PC-3 (cell line): ENCODE results near the gene ZBED4. TPM values are rescaled to one million over a fixed set of nuclear protein-coding genes. Genes with fewer than 3 reads are reported as not detected.

Source experiments
- ATAC-seq: fragments of 200-7000 bp; cut with Tn5 transposase; 2 replicates; pipeline ENCODE4 v1.9.1; 2020; ENCODE audit warnings: mild to moderate bottlenecking, moderate library complexity
- BruUV-seq: library from RNA; stranded (reverse); fragments of 400-500 nt; replicated peaks from 2 replicates; lab custom pipeline; 2021; lab: Mats Ljungman, UMichigan
- CTCF ChIA-PET: fragments of 300-600 bp; sonication (Branson Sonifier 250); formaldehyde crosslinking; loops from one replicate; lab custom pipeline; 2022; ENCODE audit warnings: antibody characterized with exemption; lab: Charles Lee
- POLR2A ChIA-PET: fragments of 300-600 bp; sonication (Branson Sonifier 250); formaldehyde crosslinking; loops from one replicate; lab custom pipeline; 2022; ENCODE audit warnings: antibody characterized with exemption; ENCODE audit not compliant: unreplicated experiment; lab: Charles Lee
- DNase-seq: peaks from one replicate; pipeline ENCODE4 v3.0.0-alpha.2; 2015
- H2AFZ ChIP-seq: fragments of 300-600 bp; sonication (generic); 2 replicates; pipeline ENCODE4 v1.6.0; 2016; ENCODE audit warnings: antibody characterized with exemption, low read length
- H3F3A ChIP-seq: fragments of 300-600 bp; sonication (generic); one replicate; pipeline ENCODE4 v1.6.0; 2017; ENCODE audit warnings: antibody characterized with exemption, low read length, control low read depth, mild to moderate bottlenecking; ENCODE audit not compliant: unreplicated experiment
- H3K27ac ChIP-seq: fragments of 300-600 bp; sonication (generic); 2 replicates; pipeline ENCODE4 v1.5.1; 2016; ENCODE audit warnings: mild to moderate bottlenecking, low read length
- H3K27me3 ChIP-seq: fragments of 300-600 bp; sonication (generic); 2 replicates; pipeline ENCODE4 v1.6.1; 2016; ENCODE audit warnings: low read length, mixed read lengths
- H3K36me3 ChIP-seq: fragments of 300-600 bp; sonication (generic); 2 replicates; pipeline ENCODE4 v1.6.1; 2016; ENCODE audit warnings: low read depth, mixed run types, low read length, mixed read lengths
- H3K4me1 ChIP-seq: fragments of 300-600 bp; sonication (generic); 2 replicates; pipeline ENCODE4 v1.5.1; 2016; ENCODE audit warnings: low read length; ENCODE audit not compliant: insufficient read depth
- H3K4me2 ChIP-seq: fragments of 300-600 bp; sonication (generic); 2 replicates; pipeline ENCODE4 v1.6.0; 2016; ENCODE audit warnings: low read length
- H3K4me3 ChIP-seq: fragments of 300-600 bp; sonication (generic); 2 replicates; pipeline ENCODE4 v1.5.1; 2016; ENCODE audit warnings: mild to moderate bottlenecking, low read length, mixed read lengths
- H3K79me2 ChIP-seq: fragments of 300-600 bp; sonication (generic); 2 replicates; pipeline ENCODE4 v1.6.1; 2017; ENCODE audit warnings: low read length, mixed read lengths
- H3K9ac ChIP-seq: fragments of 300-600 bp; sonication (generic); 2 replicates; pipeline ENCODE4 v1.6.0; 2016; ENCODE audit warnings: mild to moderate bottlenecking, low read length
- H3K9me2 ChIP-seq: fragments of 300-600 bp; sonication (generic); replicated peaks from 2 replicates; pipeline ENCODE4 v1.6.1; 2016; ENCODE audit warnings: mixed run types, low read length, mixed read lengths
- H3K9me3 ChIP-seq: fragments of 300-600 bp; sonication (generic); 2 replicates; pipeline ENCODE4 v1.6.1; 2016; ENCODE audit warnings: low read length, mixed read lengths
- H4K20me1 ChIP-seq: fragments of 300-600 bp; sonication (generic); 2 replicates; pipeline ENCODE4 v1.6.1; 2016; ENCODE audit warnings: low read length, mixed read lengths
- EZH2 ChIP-seq: fragments of 300-600 bp; sonication (generic); IDR thresholded peaks from one replicate; pipeline ENCODE4 v1.6.1; 2017; ENCODE audit warnings: antibody characterized with exemption, mild to moderate bottlenecking, low read length; ENCODE audit not compliant: unreplicated experiment
- EZH2phosphoT487 ChIP-seq: fragments of 300-600 bp; sonication (generic); IDR thresholded peaks from 2 replicates; pipeline ENCODE4 v1.6.1; 2018; ENCODE audit warnings: mild to moderate bottlenecking, antibody characterized with exemption, low read length, borderline replicate concordance
- intact Hi-C: fragments of 100-400 bp; cut with micrococcal nuclease; formaldehyde crosslinking; loops from 2 replicates; pipeline ENCODE4 v1.9.0; 2023
- total RNA-seq: library from RNA; depleted of rRNA; stranded (reverse); fragments of >200 nt; gene quantifications from 2 replicates; pipeline ENCODE4 v1.2.3, GENCODE V29; 2014
- TF ChIP-seq, protein P1 (sequence below): fragments of 300-600 bp; sonication (generic); conservative IDR thresholded peaks from 2 replicates; pipeline ENCODE4 v1.5.1; 2017; ENCODE audit warnings: antibody characterized with exemption, low read depth, mild to moderate bottlenecking, low read length

The ZBED4 gene
- total RNA-seq, 1 experiment from 2014 or later: 11.5 TPM

DNA sequence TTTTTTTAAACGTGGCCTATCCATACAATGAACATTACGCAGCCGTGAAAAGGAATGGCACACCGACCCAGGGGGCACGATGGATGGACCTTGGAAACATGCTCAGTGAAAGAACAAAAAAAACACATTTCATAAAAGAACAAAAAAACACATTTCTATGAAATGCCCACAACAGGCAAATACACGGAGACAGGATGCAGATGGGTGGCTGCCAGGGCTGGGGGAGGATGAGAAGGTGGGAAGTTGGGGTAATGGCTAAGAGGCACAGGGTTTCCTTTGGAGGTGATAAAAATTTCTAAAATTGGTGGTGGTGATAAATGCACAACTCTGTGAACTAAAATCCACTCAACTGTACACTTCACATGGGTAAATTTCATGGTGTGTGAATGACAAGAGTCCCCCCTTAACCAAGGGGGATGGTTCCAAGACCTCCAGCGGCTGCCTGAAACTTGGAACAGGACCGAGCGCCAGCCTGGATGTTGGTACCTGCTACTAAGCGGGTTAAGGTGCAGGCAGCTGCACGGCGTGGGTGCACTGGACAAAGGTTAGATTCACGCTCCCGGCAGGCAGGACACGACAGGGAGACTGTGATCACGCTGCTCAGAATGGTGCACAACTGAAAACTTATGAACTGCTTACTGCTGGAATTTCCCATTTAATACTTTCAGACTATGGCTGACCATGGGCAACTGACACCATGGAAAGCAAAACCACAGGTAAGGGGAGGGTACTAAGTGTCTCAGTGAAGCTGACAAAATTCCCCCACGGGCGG lies 42.4 kb upstream of the ZBED4 start:
- DNase-seq (no peak), ATAC-seq (no peak)
- Histone ChIP-seq H3K9me3 (no peaks in the 10 kb centered on the region), H3K9me2 (no peaks in the 10 kb centered on the region), H3K27ac (no peak overlapping the region), H3K4me2 (no peak overlapping the region), H3K4me3 (no peak overlapping the region), H3K27me3 (no peaks in the 10 kb centered on the region), H3K79me2 (peaks cover 98% of the 10 kb centered on the region), H3F3A (no peaks in the 10 kb centered on the region), H4K20me1 (peaks cover 58% of the 10 kb centered on the region; the same call in 1 of the 2 replicates), H3K36me3 (0 out of 2 replicates have a peak, but pooled peaks cover 2% of the 10 kb centered on the region), H3K9ac (no peak overlapping the region), H3K4me1 (peaks cover 13% of the 10 kb centered on the region), H2AFZ (no peak overlapping the region)
- intact Hi-C loops: no loop called here
- ChIA-PET POLR2A (no interaction called here), CTCF (no interaction called here)
- no TSS peak for BruUV-seq
- no peak for TF ChIP-seq EZH2phosphoT487
- TF ChIP-seq, protein P1, sequence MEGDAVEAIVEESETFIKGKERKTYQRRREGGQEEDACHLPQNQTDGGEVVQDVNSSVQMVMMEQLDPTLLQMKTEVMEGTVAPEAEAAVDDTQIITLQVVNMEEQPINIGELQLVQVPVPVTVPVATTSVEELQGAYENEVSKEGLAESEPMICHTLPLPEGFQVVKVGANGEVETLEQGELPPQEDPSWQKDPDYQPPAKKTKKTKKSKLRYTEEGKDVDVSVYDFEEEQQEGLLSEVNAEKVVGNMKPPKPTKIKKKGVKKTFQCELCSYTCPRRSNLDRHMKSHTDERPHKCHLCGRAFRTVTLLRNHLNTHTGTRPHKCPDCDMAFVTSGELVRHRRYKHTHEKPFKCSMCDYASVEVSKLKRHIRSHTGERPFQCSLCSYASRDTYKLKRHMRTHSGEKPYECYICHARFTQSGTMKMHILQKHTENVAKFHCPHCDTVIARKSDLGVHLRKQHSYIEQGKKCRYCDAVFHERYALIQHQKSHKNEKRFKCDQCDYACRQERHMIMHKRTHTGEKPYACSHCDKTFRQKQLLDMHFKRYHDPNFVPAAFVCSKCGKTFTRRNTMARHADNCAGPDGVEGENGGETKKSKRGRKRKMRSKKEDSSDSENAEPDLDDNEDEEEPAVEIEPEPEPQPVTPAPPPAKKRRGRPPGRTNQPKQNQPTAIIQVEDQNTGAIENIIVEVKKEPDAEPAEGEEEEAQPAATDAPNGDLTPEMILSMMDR: no peak
- TF ChIP-seq EZH2: no peak

DNA sequence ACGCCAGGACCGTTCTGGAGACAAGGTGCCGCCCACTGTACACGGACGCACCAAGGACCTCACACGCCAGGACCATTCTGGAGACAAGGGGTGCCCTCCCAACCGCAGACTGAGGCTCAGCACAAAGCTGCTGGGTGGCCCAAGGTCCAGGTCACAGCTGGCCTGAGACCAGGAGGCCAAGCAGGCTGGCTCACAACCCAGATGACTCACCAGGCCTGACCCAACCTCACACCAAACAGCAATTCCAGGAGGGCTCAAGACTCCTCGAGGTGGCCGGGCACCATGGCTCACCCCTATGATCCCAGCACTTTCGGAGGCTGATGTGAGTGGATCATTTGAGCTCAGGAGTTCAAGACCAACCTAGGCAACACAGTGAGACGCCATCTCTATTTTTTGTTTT lies 40.8 kb upstream of the ZBED4 start:
- H3K4me2 ChIP-seq: no peak overlapping the region
- no peak for ATAC-seq
- intact Hi-C loops: no loop called here
- H2AFZ ChIP-seq: no peak overlapping the region
- H3K27ac ChIP-seq: no peak overlapping the region
- H3K79me2 ChIP-seq: peaks cover 98% of the 10 kb centered on the region
- H3K4me3 ChIP-seq: no peak overlapping the region
- peaks cover 15% of the 10 kb centered on the region for H3K4me1 ChIP-seq
- peaks cover 3% of the 10 kb centered on the region; the same call in 1 of the 2 replicates for H3K36me3 ChIP-seq
- no peaks in the 10 kb centered on the region for H3K27me3 ChIP-seq
- peaks cover 71% of the 10 kb centered on the region; the same call in 1 of the 2 replicates for H4K20me1 ChIP-seq
- ChIA-PET POLR2A (no interaction called here), CTCF (no interaction called here)
- no peak for DNase-seq
- no TSS peak for BruUV-seq
- no peak overlapping the region for H3K9ac ChIP-seq
- TF ChIP-seq EZH2phosphoT487: no peak
- no peak for TF ChIP-seq EZH2
- TF ChIP-seq, protein P1: no peak
- no peaks in the 10 kb centered on the region for H3K9me2 ChIP-seq
- H3F3A ChIP-seq: no peaks in the 10 kb centered on the region
- H3K9me3 ChIP-seq: no peaks in the 10 kb centered on the region

DNA sequence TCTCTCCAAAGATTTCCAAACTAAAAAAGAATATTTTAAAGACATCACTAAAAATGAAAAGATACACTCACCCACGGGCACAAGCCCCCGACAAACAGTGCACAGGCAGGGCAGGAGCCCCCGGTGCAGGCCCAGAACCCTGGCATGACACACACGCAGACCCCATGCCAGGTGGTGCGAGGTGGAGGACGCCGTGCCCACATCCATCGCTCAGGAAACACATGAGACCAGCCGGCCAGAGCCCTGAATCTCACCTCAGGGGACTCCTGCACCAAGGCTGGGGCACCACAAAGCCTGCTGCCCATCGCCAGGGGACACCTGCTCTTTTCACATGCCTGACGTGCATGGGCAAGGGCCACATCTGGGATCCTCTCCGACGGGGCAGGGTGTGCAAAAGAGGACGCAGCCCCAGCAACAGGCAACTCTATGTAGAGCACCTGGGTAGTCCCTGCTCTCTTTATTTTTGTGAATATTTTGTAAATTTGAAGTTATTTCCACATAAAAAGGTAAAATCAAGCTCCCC lies 39.4 kb upstream of the ZBED4 start:
- TF ChIP-seq EZH2phosphoT487: no peak
- TF ChIP-seq, protein P1: no peak
- TF ChIP-seq EZH2: no peak
- ChIA-PET CTCF (no interaction called here), POLR2A (no interaction called here)
- Histone ChIP-seq H3K36me3 (peaks cover 6% of the 10 kb centered on the region; the same call in 1 of the 2 replicates), H3K9me3 (no peaks in the 10 kb centered on the region), H3K27ac (no peak overlapping the region), H3K4me3 (no peak overlapping the region), H3K79me2 (peaks cover 98% of the 10 kb centered on the region), H3K4me2 (no peak overlapping the region), H3K9ac (no peak overlapping the region), H2AFZ (no peak overlapping the region), H3K9me2 (no peaks in the 10 kb centered on the region), H3K4me1 (peaks cover 15% of the 10 kb centered on the region), H4K20me1 (peaks cover 63% of the 10 kb centered on the region; the same call in 1 of the 2 replicates), H3K27me3 (no peaks in the 10 kb centered on the region), H3F3A (no peaks in the 10 kb centered on the region)
- ATAC-seq (no peak), DNase-seq (no peak)
- BruUV-seq: no TSS peak
- intact Hi-C loops: no loop called here
